Suprapubic skin (tissue), 4 donors: Measurements from ENCODE around the gene SHISA7.

Source experiments
- EP300 ChIP-seq: sonication (generic); formaldehyde crosslinking; IDR thresholded peaks from one replicate; pipeline ENCODE4 v1.6.1; 2017; ENCODE audit warnings: antibody characterized with exemption
- POLR2A ChIP-seq, 2 donors: fragments of 450-650 bp; IDR thresholded peaks; one replicate each; pipeline ENCODE4 v1.6.1; 2017; ENCODE audit warnings: antibody characterized with exemption in 2 of 2, mild to moderate bottlenecking in 2 of 2, moderate library complexity in 2 of 2
- POLR2AphosphoS5 ChIP-seq, 3 donors: sonication (generic); formaldehyde crosslinking; IDR thresholded peaks; one replicate each; pipeline ENCODE4 v1.6.1; 2017; ENCODE audit warnings: antibody characterized with exemption in 3 of 3
- TF ChIP-seq, protein P1 (sequence below), 2 donors: fragments of 200-600 bp in 1 of 2; fragments of 450-650 bp in 1 of 2; sonication (generic) in 1 of 2; IDR thresholded peaks; one replicate each; pipeline ENCODE4 v1.5.1; 2016 to 2019; ENCODE audit warnings: antibody characterized with exemption in 2 of 2, mild to moderate bottlenecking in 1 of 2, moderate library complexity in 1 of 2

GRCh38 chr19:55465460-55466240, 22.6 kb upstream of the SHISA7 start:
- TF ChIP-seq POLR2A (IDR thresholded peaks at IDR 0.05) (no peak), EP300 (no peak), POLR2AphosphoS5 (IDR thresholded peaks at IDR 0.05) (no peak)
- TF ChIP-seq, protein P1, sequence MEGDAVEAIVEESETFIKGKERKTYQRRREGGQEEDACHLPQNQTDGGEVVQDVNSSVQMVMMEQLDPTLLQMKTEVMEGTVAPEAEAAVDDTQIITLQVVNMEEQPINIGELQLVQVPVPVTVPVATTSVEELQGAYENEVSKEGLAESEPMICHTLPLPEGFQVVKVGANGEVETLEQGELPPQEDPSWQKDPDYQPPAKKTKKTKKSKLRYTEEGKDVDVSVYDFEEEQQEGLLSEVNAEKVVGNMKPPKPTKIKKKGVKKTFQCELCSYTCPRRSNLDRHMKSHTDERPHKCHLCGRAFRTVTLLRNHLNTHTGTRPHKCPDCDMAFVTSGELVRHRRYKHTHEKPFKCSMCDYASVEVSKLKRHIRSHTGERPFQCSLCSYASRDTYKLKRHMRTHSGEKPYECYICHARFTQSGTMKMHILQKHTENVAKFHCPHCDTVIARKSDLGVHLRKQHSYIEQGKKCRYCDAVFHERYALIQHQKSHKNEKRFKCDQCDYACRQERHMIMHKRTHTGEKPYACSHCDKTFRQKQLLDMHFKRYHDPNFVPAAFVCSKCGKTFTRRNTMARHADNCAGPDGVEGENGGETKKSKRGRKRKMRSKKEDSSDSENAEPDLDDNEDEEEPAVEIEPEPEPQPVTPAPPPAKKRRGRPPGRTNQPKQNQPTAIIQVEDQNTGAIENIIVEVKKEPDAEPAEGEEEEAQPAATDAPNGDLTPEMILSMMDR (IDR thresholded peaks at IDR 0.05): no peak
